AG10803 (cell line): ENCODE results near the gene THTPA.

Experiments used
- DNase-seq: peaks from one replicate; pipeline ENCODE4 v3.0.0; 2010; ENCODE audit warnings: low read depth
- H3K4me3 ChIP-seq: 2 replicates; pipeline ENCODE4 v1.5.1; 2011; ENCODE audit warnings: mild to moderate bottlenecking, low read length, control low read depth
- CTCF ChIP-seq: conservative IDR thresholded peaks from 2 replicates; pipeline ENCODE4 v1.5.1; 2011; ENCODE audit warnings: mild to moderate bottlenecking, low read length, control low read depth, inconsistent platforms

The THTPA gene

GRCh38 chr14:23561259-23561658 lies 5.2 kb downstream of the THTPA start:
- H3K4me3 ChIP-seq: no peak overlapping the region
- TF ChIP-seq CTCF: no peak
- no peak for DNase-seq

DNA sequence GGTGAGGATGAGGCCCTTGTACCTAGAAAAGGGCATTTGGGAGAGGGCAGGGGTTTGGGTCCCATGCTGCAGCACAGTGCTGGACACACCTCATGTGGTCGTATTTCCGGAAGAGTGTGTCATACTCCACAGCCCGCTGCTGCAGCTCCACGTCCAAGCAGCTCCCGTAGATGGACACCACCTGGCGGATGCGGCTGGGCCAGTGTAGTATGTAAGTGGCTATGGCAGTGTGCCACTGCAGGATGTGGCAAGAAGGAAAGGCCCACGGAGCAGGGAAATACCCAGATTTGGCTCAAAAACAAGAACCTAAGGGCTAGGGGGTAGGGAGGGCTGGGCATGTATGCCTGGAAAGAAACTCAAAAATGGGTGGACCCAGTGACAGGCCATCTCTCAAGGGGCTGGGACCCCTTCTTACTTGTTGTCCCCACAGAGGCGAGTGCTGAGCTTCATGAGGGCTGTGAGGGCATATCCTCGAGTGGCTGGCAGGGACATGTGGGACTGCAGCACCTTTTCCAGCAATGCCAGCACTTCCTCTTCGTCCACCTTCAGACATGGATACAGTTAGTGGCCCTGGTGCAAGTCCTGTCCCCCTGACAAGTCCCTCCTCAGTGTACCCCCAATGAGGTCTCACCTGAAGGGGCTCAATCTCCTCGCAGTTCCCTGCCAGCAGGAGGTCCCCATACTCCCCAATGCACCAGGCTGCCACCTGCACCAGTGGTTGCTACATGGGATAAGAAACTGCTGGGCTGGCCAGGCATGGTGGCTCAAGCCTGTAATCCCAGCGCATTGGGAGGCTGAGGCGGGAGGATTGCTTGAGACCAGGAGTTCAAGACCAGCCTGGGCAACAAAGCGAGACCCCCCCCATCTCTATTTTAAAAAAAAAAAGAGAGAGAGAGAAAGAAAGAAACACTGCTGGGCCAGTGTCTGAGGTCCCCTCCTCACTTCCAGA lies 6.1 kb downstream of the THTPA start:
- no peak for DNase-seq
- TF ChIP-seq CTCF: no peak; the same call in 1 of the 2 replicates
- no peak overlapping the region for H3K4me3 ChIP-seq

DNA sequence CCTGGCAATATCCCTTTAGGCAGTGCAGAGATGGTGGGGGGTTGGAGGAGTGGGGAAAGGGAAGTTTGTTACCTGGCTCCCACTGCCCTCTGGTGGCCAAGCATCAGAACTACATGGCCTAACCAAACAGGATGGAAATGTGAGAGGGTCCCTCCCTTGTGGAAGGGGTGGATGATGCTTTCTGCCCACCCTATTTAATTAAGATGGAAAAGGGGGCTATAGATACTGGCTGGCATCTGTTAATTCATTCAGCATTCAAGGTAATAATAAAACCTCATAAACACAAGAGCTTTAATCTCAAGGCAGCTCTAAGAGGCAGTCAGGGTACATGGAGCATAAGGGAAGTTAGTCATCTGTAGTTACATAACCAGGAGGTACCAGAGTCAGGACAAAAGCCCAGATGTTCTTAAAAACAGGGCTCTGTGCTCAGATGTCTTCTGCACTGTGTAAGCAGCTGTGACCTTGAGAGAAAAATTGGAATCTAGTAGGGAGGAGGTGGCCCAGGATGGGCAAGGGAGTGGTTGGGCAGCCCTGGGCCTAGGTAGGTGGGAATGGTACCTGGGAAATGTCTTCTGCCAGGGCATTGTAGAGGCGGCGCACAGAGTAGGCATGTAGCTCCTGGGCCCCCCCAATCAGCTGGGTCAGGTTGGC lies 6.9 kb downstream of the THTPA start:
- peak; percentile 62 for DNase-seq
- H3K4me3 ChIP-seq: no peak overlapping the region
- peak; percentile 96 for TF ChIP-seq CTCF

DNA sequence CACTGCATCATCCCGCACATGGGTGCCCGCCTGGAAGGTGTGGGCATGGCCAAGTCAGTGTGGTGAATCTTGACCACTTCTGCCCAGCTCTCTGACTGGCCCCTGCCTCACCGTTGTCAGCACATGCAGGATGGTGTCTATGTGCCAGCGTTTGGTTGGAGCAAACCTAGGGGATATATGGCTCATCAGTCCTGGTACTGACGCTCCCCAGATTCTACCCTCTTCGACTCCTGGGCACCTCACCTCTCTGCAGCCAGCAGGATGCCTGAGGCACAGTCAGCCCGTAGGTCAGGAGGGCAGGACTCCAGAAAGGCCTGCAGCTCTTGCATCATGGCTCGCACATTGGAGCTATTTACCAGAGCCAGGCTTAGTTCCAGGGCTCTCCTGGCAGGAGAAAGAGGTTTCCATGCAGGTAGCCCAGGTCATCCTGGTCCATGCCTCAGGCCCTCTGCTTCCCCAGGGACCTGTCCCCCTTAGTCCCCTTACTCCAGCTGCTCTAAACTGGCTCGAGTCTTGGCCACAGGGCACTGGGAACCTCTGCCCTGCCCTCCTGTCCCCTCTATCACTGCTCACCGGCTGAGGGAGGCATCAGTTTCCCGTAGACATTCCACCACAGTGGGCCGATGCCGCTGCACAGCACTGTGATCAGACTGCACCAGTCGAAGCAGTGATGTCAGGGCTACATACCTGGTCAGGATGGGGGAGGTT lies 7.6 kb downstream of the THTPA start:
- no peak for DNase-seq
- no peak for TF ChIP-seq CTCF
- H3K4me3 ChIP-seq: no peak overlapping the region

- DNase-seq: no peak
- no peak for TF ChIP-seq CTCF
Observed at GRCh38 chr14:23564181-23564812, 8.2 kb downstream of the THTPA start.

DNA sequence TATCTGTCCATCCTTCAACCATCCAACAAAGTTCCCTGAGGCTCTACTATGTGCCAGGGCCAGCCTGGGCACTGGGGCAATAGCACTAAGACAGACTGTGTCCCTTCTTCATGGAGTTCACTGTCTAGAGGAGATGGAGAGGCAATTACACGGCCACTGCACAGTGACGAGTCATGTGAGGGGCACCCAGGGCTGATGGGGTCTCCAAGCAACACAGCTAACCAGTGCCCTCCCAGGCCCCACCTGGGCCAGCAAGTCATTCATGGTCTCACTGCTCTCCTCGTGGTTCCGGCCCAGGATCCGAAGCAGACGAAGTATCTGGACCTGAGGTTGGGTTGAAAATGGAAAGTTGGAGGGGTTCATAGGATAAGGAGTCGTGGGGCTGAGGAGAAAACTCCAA lies 8.8 kb downstream of the THTPA start:
- H3K4me3 ChIP-seq: no peak overlapping the region
- DNase-seq: no peak
- TF ChIP-seq CTCF: no peak

More at GRCh38 chr14:23564181-23564812, 8.2 kb downstream of the THTPA start:
- no peak overlapping the region for H3K4me3 ChIP-seq
